HG02763 (cell line): ENCODE results near the gene OLA1.
"Not testable (repeated sequence)": the region's sequence is repeated elsewhere in the genome, so short reads cannot be mapped to it uniquely, and the experiment has no call there.

Source experiments
- ATAC-seq: cut with Tn5 transposase; IDR thresholded peaks from one replicate; pipeline ENCODE4 v1.9.1; 2021; ENCODE audit warnings: mild to moderate bottlenecking, moderate library complexity; ENCODE audit not compliant: unreplicated experiment

Gene OLA1

DNA sequence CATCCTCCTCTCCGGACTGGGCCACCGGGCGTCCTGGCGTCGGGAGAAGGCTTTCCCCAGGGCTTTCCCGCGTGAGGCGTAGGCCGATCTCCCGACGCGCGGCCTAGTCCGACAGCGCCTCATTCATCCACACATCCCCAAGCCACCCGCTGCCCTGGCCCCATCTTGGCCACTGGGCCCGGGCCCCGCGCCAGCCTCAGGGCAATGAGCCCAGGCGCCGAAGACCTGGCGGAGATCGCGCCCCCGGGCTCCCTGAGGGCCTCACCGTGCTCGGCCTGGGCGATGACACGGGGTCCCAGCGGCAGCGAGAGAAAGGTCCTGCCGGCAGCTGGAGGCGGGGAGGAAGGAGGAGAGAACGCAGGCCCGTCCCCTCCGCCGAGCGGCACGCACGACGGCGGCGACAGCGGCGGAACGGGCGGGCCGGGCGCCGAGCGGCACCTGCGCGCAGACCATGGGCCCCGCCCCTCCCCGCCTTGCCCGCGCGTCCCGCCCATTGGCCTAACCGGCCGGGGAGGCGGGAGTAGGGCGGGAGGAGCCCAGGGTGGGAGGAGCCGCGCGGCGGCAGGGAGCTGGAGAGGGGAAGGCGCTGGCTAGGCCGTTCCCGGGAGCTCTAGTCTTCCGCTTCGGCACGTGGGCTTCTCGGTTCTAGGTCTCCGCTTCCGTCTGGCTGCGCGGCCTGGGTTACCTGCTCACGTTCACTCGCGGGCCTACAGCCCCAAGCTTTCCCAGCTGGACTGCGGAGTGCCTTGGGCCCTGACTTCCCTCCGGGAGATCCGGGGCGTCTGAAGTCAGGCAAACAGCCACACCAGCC lies at the start of gene OLA1:
Gene OLA1 (minus strand): TSS at position 346 of the 811 bp plus-strand sequence. CDS start 1,717 bp downstream, outside the sequence.
- peak; percentile 96 for ATAC-seq

DNA sequence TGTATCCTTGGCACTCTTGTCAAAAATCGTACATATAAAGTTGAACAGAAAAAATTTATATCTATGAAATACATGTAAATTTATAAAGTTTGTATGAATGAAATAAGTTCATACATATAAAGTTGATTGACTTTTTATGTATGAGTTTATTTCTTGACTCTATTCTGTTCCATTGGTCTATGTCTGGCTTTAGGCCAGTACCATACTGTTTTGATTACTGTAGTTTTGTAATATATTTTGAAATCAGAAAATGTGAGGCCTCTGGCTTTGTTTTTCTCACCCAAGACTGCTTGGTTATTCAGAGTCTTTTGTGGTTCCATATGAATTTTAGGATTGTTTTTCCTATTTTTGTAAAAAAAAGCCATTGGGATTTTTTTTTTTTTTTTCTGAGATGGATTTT lies 44.6 kb upstream of the OLA1 start:
- ATAC-seq: no peak

DNA sequence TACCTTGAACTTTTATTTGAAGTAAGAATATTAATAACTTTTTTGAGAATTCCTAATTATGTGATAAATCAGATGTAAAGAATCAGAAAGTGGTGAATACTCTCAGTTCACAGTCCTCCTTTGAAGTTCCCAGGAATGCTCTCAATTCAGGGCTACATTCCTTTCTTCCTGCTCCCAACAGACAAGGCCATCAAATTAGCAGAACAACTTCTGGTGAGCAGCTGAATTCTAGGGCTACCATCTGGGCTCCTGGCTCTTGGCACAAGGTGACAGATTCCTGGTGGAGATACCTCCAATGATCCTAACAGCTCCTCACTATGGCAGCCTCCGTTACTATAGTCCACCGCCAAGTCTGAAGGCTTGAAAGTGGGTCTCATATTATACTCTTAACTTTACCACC lies 37.8 kb upstream of the OLA1 start:
- no peak for ATAC-seq

DNA sequence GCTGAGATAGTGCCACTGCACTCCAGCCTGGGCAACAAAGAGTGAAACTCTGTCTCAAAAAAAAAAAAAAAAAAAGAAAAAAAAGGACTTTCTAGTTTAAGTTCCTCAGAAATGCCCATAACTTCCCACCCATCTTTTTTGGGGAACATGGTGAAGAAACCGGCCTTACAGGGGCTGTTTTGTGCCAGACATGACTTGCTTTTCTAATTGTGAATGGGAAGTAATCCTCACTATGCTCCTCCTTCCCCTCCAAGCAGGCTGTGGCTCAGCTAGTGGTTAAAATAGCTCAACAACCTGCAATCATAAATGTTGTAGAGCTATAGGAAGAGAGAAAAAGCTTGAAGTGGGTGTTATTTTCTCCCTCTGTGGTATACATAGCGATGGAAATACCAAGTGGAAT lies 34.1 kb upstream of the OLA1 start:
- no peak for ATAC-seq

DNA sequence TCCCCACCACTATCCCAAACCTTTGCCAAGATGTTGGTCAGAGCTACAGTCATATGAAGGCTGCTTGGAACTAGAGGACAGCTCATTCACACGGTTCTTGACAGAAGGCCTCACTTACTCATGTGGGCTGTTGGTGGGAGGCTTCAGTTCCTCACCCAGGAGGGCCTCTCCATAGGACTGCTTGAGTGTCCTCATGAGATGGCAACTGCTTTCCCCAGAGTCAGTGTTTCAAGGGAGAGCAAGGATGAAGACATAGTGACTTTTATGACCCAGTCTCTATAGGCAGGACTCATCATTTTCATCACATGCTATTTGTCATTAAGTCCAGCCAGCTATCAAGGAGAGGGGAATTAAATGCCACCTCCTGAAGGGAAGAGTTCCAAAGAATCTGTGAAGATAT lies 33.4 kb upstream of the OLA1 start:
- no peak for ATAC-seq

DNA sequence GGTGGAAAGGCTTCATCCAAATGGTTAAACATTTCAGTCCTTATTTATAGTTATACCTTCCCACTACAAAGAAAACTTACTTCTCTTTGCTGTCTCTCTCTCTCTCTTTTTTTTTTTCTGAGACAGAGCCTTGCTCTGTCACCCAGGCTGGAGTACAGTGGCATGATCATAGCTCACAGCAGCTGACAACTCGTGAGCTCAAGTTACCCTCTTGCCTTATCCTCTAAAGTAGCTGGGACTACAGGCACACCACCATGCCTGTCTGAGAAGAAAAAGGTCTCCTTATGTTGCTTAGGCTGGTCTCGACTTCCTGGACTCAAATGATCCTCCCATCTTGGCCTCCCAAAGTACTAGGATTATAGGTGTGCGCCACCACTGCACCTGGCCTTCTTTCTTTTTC lies 32.3 kb upstream of the OLA1 start:
- no peak for ATAC-seq

DNA sequence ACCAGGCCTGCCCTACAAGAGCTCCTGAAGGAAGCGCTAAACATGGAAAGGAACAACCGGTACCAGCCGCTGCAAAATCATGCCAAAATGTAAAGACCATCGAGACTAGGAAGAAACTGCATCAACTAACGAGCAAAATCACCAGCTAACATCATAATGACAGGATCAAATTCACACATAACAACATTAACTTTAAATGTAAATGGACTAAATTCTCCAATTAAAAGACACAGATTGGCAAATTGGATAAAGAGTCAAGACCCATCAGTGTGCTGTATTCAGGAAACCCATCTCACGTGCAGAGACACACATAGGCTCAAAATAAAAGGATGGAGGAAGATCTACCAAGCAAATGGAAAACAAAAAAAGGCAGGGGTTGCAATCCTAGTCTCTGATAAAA lies 21.9 kb upstream of the OLA1 start:
- ATAC-seq: not testable (repeated sequence)

DNA sequence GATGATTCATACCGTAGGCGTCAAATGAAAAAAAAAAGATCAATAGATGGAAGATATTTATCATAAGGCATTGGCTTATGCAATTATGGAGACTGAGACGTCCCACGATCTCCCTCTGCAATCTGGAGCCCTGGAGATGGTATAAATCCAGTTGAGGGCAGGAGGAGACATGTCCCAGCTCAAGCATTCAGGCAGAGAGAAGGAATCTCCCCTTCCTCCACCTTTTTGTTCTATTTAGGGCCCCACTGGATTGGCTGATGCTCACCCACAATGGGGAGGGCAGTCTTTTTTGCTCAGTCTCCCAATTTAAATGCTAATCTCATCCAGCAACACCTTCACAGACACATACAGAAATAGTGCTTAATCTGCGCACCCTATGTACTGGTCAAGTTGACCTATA lies 18.0 kb upstream of the OLA1 start:
- ATAC-seq: no peak

DNA sequence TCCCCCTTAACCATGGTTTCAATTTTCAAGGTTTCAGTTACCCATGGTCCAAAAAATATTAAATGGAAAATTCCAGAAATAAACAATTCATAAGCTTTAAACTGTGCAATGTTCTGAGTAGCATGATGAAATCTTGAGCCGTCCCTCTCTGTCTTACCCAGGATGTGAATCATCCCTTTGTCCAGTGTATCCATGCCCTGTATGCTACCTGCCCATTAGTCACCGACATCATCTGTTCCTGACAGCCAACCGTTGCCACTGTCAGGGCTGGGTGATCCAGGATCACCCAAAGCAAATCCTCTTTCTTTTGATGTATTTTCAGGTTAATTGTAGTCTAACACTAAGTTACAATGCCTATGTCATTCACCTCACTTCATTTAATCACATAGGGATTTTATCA lies 15.7 kb upstream of the OLA1 start:
- no peak for ATAC-seq

DNA sequence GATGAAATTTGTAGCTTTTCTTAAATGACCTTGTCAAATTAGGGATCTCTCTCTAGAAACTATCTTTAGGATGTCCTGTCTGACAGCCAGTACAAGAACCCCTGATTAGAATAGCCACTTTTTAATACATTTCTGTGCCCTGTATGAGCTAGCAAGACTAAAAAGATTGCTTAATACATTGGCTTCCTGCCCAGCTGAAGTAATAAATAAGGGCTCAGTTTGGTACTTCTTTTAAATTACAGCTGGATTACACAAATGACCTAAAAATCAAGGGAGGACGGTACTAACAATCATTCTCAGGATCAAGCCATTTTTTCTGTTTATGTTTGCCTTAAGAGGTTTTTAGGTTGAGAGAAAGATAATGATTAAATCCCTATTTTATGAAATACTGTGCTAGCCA lies 11.6 kb upstream of the OLA1 start:
- no peak for ATAC-seq

DNA sequence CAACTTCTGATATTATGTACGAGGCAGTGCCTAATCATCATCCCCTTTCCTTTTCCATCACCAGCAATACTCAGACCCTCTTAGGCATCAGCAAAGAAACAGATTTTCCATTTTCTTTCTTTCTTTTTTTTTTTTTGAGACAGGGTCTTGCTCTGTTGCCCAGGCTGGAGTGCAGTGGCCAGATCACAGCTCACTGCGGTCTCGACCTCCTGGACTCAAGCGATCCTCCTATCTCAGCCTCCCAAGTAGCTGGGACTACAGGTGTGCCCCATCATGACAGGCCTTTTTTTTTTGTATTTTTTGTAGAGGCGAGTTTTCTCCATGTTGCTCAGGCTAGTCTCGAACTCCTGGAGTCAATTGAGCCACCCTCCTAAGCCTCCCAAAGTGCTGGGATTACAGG lies 5.9 kb upstream of the OLA1 start:
- ATAC-seq: no peak

DNA sequence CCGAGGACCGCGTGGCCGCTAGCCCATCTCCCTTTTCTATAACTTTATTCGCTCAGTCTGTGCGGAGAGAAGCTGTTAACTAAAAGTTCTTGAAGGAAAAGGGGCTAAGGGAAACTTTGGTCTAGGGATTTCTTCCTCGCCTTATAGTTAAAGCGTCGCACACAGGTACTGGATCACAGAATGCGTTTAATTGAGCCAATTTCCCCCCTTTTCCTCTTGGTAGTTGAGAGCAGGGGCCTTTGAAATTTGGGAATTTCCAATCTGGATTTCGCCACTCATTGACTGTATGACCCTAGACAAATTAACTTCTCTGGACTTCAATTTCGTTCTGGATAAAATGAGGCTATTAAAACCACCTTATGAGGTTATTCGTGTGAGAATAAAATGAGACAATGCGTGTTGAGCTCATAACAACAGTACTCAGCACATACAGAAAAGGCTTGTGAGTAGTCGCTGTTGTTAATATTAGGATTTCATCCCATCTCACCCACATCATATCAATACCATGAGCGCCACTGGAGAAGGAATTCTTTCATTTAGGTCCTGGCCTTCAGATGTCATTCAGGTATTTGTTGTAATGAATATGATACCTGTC lies 763 bp upstream of the OLA1 start:
- no peak for ATAC-seq

DNA sequence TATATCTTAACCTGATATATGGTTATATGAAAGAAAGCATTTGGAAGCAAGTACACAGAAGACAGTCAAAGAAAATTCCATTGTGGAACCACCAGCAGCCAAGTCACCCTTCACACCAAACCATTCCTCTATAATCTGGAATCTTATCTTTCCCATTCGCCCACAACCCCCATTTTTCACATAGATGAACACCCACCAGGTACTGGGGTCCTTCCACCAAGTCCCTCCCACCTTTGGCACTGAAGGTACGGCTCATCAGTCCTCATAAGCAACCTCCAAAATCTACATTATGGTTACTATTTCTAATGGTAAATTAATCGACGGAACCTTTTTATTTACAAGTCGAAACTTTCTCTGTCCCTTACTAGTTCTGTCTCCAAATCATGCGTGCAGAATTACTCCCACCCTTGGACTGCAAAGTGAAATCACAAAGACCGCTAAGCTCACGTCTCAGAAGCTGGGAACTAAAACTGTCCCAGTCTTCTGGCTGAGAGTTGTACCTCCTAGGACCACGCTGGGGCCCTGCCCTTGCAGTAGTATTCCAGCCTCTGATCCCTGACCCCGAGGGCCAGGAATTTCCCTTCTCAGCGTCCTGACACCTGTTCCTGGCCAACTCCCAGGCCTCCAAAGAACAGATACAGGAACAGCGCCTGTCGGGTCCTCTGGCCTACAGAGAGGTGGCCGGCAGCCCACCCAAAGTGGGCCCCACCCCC lies 702 bp downstream of the OLA1 start:
- peak; percentile 0 for ATAC-seq

DNA sequence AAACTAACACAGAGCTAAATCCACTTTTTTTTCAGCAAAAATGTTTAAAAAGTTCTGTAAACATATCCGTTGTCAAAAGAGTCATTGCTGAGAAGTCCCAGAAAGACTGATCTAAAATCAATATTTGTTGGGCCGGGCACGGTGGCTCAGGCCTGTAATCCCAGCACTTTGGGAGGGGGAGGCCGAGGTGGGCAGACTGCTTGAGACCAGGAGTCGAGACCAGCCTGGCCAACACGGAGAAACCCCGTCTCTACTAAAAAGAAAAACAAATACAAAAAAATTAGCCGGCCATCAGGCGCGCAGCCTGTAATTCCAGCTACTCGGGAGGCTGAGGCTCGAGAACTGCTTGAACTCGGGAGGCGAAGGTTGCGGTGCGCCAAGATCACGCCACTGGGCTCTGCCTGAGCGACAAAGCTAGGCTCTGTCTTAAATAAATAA lies 1.4 kb downstream of the OLA1 start:
- no peak for ATAC-seq

DNA sequence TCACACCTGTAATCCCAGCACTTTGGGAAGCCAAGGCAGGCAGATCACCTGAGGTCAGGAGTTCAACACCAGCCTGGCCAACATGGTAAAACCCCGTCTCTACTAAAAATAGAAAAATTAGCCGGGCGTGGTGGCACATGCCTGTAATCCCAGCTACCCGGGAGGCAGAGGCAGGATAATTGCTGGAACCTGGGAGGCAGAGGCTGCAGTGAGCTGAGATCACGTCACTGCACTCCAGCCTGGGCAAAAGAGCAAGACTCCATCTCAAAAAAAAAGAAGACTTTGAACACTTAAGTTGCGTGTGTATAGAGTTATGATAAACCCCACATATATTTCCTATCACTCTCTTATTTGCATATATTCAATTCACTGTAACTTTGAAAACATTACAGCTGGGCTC lies 2.7 kb downstream of the OLA1 start:
- ATAC-seq: not testable (repeated sequence)

DNA sequence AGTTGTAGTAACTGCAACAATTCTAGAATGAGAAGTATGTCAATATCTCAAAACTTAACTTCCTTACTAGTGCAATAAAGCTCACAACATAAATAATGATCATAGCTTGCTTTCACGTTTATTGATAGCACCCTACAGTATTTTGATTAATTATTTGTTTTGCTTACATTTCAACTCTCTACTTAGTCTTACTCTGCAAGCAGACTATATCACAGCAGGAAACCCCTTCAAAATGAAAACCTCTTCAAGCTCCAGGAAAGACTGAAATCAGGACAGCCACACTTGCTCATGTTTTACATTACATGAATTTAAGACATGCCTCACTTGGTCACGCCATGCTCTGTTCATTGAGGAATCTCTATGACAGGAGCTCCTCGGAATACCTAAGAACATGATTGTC lies 3.3 kb downstream of the OLA1 start:
- ATAC-seq: no peak

DNA sequence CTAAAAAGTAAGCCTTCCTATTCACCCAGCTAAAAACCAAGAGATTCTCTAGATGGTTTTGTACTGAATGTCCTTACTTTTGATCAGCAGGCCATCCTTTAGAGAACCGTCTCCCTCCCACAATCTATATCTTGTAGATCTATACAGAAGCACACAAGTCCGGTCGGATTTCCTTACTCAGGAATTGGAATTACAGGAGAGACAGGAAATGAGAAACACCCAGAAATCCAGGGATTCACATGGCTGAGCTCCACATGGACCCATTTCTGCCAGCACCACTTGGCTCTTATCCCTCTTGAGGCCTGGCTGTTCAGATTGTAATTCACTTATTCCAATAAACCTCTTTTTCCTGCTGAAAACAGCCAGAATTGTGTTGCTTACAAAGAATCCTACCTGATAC lies 4.5 kb downstream of the OLA1 start:
- ATAC-seq: no peak

DNA sequence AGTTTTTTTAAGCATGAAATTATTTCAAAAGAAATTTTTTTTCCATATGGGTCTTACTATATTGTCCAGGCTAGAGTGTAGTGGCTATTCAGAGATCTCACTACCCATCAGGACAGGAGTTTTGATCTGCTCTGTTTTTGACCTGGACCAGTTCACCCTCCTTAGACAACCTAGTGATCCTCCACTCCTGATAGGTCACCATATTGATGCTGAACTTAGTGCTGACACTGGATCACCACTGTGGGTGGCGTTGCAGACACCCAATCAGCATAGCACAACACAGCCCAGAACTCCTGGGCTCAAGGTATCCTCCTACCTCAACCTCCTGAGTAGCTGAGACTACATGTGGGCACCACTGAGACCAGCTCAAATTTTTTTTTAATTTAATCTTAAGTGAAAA lies 8.2 kb downstream of the OLA1 start:
- ATAC-seq: no peak

DNA sequence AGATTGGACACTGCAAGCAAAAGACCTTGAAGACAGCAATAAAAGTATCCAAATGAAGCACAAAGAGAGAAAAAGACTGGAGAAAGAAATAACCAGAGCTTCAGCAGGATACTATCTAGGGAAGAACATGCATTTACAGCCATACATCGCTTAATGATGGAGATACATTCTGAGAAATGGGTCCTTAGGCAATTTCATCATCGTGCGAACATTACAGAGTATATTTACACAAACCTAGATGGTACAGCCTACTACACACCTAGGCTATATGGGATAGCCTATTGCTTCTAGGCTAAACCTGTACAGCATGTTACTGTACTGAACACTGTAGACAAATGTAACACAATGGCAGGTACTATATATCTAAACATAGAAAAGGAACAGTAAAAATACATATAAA lies 11.9 kb downstream of the OLA1 start:
- ATAC-seq: no peak

DNA sequence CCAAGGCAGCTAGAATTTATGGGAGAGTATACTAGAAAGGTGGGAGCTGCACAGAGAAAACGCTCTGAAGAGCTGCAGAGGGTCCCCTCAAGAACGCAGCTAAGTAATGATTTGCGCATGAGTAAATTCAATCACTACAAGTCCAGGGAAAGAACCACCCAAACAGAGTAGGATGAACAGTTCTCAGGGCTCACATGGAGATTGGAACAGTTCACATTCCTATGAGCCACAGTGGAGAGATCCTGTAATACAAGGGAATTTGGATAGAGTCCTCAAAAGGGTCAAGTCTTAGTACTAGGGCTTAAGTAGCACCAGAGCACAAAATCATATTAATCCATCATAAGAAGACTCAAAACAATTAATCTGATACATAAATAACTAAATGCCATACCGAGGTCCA lies 12.7 kb downstream of the OLA1 start:
- ATAC-seq: no peak

DNA sequence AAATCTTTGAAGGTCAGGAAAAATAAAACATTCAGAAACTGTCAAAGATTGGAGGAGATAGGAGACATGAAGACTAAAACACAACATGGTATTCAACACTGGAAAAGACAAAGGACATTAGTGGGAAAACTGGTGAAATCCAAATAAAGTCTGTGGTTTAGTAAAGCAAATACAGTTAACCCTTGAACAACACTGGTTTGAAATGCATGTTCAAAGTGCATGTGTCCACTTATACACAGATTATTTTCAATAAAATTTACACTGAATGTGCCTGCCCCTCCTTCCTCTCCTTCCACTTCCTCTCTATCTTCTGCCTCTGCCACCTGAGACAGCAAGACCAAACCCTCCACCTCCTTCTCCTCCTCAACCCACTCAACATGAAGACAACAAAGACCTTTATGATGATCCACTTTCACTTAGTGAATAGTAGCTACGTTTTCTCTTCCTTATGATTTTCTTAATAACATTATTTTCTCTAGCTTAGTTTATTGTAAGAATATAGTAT lies 14.5 kb downstream of the OLA1 start:
- no peak for ATAC-seq

DNA sequence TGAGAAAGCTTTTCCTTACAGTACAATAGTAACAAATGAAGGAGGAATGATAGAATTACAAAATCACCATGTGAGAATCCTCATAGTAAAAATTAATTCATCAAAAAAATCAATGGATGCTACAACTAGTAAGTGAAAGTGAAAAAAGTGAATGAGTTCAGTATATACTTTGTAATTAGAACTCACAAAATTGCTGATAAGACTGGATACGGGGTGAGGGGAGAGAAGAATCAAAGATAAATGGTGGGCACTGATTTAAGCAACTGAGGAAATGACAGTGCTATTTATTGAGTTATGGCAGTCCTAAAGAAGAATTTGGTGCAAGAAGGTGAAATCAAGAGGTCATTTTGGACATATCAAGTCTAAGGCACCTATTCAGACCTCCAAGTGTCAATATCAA lies 20.6 kb downstream of the OLA1 start:
- ATAC-seq: no peak
